Stimulated activated CD8-positive, alpha-beta memory T cell treated with anti-CD3 and anti-CD28 coated beads, Interleukin-4, amount 100 ng/mL, for 1 hour (primary cell): ENCODE data around the gene PGK2.

ENCODE experiments used
- DNase-seq, 2 donors: peaks; one replicate each; pipeline ENCODE4 v3.0.0-alpha.2; 2020; ENCODE audit warnings: low read depth in 2 of 2, low spot score in 1 of 2

PGK2 gene

DNA sequence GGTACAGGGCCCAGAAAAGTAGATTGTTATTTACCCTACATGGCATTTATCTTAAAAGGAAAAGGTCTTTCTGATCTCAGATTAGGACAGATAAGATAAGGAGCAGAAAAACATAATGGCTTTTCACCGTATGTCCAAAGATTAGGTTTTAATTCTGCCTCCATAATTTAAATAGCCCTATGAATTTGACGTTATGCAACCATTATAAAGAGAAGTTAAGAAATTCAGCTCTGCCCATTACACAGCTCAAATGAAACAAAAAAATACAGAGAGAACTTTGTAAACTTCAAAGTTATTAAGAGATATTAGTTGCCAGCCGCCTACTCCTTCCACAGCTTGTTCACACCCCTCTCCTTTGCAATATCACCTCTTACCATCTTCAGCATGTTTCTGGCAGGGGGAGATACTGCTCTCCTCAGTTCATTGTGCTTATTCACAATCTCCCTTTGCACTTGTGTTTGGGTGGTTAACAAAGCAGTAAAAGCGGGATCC is 51.0 kb downstream of the PGK2 start:
- no peak for DNase-seq
